ENCODE data around the gene PPP2R2C.

PPP2R2C gene

DNA sequence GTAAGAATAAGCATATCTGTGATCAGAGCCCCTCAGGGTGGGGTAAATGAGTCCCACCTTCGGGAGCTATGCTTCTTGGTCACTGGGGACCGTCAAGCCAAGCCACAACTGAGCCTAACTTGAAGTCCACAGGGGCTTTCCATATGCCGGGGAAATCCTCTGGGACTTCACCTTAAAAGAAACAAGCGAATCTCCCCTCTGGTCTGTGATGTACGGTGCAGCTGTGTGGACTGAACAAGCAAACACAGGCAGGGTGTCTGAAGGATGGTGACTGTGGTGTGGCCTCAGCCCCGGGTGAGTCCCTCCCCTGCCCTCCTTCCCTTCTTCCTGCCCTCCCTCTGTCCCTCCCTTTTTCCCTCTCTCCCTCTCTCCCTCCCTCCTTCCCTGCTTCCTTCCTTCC is 29.7 kb upstream of the PPP2R2C start:
- TF ChIP-seq, protein P1, sequence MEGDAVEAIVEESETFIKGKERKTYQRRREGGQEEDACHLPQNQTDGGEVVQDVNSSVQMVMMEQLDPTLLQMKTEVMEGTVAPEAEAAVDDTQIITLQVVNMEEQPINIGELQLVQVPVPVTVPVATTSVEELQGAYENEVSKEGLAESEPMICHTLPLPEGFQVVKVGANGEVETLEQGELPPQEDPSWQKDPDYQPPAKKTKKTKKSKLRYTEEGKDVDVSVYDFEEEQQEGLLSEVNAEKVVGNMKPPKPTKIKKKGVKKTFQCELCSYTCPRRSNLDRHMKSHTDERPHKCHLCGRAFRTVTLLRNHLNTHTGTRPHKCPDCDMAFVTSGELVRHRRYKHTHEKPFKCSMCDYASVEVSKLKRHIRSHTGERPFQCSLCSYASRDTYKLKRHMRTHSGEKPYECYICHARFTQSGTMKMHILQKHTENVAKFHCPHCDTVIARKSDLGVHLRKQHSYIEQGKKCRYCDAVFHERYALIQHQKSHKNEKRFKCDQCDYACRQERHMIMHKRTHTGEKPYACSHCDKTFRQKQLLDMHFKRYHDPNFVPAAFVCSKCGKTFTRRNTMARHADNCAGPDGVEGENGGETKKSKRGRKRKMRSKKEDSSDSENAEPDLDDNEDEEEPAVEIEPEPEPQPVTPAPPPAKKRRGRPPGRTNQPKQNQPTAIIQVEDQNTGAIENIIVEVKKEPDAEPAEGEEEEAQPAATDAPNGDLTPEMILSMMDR (conservative IDR thresholded peaks at IDR 0.05; ENCODE audit: low read depth) = no peak
- H3K27ac ChIP-seq = no peak overlapping the region
- DNase-seq (ENCODE audit: low spot score) = no peak
- ChIA-PET CTCF (interaction anchor here (0.6 kb wide), 1 partner anchor 507 kb away, joined by 3 read pairs; no protein-coding TSS in a partner anchor), POLR2A (ENCODE audit: low non-redundant PET) (no interaction called here)

DNA sequence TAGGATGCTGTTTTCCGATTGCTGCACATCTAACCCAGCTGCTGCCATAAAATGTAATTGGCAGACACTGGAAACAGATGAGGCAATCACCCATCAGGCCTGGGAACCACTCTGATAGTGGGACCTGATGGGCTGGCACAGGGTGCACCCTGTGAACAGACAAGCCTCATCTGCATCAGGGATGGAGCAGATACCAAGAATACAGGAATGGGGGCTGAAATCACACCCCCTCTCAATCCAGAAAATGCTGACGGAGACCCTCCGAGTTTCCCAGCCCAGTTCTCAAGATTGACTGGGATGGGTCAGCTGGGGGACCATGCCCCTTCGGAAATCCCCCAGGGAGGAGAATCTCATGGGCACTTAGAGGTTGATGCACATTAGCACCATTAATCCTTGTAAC is 28.8 kb upstream of the PPP2R2C start:
- DNase-seq (ENCODE audit: low spot score) = no peak
- no peak overlapping the region for H3K27ac ChIP-seq
- CTCF ChIA-PET = no interaction called here
- POLR2A ChIA-PET (ENCODE audit: low non-redundant PET) = no interaction called here
- TF ChIP-seq, protein P1 (conservative IDR thresholded peaks at IDR 0.05; ENCODE audit: low read depth) = no peak

DNA sequence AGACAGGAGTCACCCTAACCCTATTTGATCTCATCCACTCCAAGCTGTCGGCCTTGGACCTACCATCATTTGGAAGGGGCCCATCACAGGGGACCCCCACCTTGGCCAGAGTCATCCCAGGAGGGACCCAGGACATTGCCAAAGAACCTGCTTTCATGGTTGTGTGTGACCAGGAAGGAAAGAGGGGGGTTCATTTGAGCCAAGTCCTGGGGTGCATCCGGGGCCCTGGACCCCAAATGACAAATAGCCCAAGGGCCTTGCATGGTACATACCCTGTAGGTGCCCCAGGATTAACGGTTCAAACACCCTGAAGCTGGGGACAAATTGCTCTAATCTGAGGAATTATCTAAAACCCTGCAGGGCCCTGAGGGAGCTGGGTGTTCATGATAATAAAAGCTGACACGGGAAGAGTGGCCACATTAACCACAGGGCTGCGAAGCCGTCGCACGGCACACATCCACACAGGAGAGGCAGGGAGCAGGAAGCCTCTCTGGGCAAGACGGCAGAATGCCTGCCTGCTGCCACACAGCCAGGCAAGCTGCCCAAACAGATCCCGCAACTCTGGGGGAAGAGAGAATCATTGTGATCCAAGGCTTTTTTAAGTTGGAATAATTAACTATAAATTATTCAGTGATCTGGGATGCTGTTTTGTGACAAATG is 28.2 kb upstream of the PPP2R2C start:
- POLR2A ChIA-PET (ENCODE audit: low non-redundant PET) = no interaction called here
- H3K27ac ChIP-seq = no peak overlapping the region
- CTCF ChIA-PET = interaction anchor here (0.7 kb wide), 1 partner anchor 12 kb away, joined by 5 read pairs; no protein-coding TSS in a partner anchor
- no peak for DNase-seq (ENCODE audit: low spot score)
- TF ChIP-seq, protein P1 (conservative IDR thresholded peaks at IDR 0.05; ENCODE audit: low read depth) = no peak

DNA sequence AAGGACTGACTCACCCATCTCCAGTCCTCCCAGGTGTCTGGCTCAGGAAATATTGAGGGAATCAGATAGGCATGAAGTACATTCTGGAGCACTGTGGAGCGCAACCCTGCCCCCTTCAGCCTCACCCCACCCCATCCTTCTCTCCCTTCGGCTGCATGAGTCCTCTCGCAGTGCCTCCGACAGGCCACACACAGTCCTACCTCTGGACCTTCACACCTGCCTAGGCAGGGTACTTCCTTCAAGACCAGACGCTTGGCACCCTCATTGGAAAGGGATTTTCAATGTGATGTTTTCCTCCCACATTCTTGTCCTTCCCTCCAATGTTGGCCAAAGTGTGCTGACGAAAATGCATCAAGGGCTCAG is 26.8 kb upstream of the PPP2R2C start:
- DNase-seq (ENCODE audit: low spot score) = no peak
- no peak overlapping the region for H3K27ac ChIP-seq
- ChIA-PET CTCF (no interaction called here), POLR2A (ENCODE audit: low non-redundant PET) (no interaction called here)
- TF ChIP-seq, protein P1 (conservative IDR thresholded peaks at IDR 0.05; ENCODE audit: low read depth) = no peak

DNA sequence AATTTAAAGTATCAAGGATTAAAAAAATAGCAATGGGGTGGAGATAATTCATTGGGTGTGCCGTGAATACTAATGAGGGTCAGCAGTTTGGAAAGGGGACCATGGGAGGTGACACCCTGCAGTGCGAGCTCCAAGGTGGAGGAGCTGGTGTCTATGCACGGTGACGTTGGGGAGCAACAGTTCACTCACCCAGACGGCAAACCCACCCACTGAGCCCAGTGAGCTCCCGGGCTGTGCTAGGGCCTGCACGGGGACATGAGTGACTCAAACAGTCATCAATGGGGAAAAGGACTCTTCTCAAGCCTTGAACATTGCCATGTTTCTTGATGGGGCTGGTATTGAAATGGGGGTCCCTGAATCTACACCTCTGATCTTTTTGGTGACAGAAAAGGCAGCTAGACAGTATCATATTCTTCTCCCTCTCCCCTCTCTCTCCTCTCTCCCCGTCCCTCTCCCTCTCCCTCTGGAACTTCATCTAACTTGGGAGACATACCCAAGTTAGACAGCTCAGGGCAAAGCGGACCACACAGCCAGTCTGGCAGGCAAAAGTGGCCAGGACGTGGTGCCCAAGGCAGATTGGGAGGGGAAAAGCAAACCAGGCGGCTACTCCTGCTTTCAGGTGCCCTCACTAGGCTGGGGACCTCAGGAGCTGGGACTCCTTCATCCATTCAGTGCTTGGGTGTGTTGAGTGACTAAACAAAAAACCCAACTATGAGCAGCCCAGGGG is 26.3 kb upstream of the PPP2R2C start:
- DNase-seq (ENCODE audit: low spot score) = no peak
- ChIA-PET CTCF (no interaction called here), POLR2A (ENCODE audit: low non-redundant PET) (no interaction called here)
- no peak overlapping the region for H3K27ac ChIP-seq
- TF ChIP-seq, protein P1 (conservative IDR thresholded peaks at IDR 0.05; ENCODE audit: low read depth) = no peak

DNA sequence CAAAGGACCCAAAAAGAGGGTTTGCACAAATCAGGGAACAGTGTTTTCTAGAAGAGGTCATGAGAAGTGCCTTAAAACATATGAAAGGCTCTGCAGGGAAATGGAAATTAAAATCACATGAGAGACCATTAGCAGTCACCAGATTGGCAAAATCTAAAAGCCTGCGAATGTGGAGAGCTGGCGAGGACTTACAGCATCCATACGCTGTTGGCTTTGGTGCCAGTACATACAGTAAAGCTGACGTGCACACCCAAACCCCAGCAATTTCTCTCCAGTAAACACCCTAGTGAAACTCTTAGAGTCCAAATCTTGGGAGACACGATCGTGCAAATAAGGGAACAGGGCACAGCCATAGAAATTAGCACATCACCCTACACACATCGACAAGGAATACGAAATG is 25.4 kb upstream of the PPP2R2C start:
- POLR2A ChIA-PET (ENCODE audit: low non-redundant PET) = no interaction called here
- TF ChIP-seq, protein P1 (conservative IDR thresholded peaks at IDR 0.05; ENCODE audit: low read depth) = no peak
- H3K27ac ChIP-seq = no peak overlapping the region
- CTCF ChIA-PET = no interaction called here
- DNase-seq (ENCODE audit: low spot score) = no peak

Data from RWPE1 (cell line).